Activated CD8-positive, alpha-beta memory T cell treated with anti-CD3 and anti-CD28 coated beads for 24 hours (primary cell): ENCODE data around the gene IQCF2.
"Not testable (repeated sequence)": the region's sequence is repeated elsewhere in the genome, so short reads cannot be mapped to it uniquely, and the experiment has no call there.

Source experiments
- DNase-seq: peaks from one replicate; pipeline ENCODE4 v3.0.0-alpha.2; 2020

The IQCF2 gene

DNA sequence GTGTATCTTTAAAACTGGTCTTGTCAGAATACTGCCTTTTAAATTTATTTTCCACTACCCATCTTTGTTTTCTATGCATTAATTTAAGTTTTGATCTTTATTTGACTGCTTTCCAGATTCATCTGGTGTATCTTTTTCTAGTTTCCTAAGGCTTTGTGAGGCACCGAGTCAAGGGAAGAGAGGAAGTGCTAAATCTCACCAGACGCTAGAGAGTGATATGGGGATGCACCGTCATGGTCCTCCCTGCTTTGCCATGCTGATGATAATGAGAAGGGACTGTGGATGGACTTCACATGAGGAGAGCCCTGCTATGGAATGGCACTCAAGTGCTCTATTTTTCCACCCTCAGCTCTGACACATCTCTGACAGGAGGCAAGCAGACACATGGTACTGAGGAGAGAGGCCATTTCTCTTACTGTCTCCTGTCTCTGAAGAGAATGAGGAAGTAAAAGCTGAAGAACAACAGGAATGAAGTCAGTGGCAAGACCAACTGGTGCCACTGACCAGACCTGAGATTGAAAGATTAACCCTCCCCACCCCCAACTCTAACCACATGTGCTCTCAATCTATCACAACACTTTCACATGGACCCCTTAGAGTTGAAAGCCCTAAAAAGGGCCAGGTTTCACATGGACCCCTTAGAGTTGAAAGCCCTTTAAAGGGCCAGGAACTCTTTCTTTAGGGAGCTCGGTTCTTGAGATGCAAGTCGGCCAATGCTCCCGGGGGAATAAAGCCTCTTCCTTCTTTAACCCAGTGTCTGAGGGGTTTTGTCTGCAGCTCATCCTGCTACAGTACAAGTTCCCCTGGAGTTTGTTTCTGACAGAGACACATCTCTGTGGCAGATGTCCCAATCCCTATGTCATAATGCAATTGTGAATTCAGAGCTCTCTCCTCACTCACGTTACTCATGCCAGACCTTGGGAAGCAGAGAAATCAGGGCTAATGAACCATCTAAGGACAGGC, at the start of gene IQCF2:
Gene IQCF2 (plus strand): TSS at position 913 of the 963 bp plus-strand sequence. CDS start 52 bp downstream, outside the sequence.
- DNase-seq, result no peak

DNA sequence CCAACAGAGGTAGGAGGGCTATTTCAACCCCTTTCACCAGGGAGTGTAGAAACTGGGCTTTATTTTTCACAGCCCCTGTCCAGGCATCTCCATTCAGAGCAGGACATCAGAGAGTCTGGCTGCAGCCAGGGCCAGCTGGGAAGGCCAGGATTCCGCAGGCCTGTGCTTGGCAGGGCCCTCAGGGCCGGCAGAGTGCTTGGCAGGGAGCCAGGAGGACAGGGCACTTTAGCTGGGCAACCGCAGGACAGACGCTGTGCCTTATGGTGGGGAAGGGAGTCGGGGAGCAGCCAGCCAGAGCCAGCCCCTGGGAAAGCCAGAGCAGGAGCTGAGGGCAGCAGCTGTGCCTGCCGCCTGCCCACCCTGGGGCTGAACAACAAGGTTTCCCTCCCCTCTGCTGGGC, 47.9 kb upstream of the IQCF2 start:
- DNase-seq, result no peak

GRCh38 chr3:51814034-51814433, 47.4 kb upstream of the IQCF2 start:
- DNase-seq, result no peak

GRCh38 chr3:51815614-51816013, 45.8 kb upstream of the IQCF2 start:
- DNase-seq, result no peak

DNA sequence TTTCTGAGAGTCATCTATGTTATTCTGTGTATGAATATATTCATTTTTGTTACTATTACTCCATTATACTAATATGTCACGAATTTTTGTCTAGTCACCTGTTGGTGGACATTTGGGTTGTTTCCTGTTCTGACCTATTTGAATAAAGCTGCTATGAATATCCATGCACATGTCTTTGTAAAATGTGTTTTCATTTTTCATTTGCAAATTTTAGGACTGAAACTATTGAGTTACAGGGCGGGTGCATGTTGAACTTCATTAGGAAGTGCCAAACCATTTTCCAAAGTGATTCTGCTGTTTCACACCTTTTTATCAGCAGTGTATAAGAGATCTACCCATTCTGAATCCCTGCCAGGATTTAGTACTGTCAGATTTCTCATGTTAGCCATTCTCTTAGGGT, 44.7 kb upstream of the IQCF2 start:
- DNase-seq, result no peak

- no peak for DNase-seq
Measured at GRCh38 chr3:51817375-51817774, 44.0 kb upstream of the IQCF2 start.

DNA sequence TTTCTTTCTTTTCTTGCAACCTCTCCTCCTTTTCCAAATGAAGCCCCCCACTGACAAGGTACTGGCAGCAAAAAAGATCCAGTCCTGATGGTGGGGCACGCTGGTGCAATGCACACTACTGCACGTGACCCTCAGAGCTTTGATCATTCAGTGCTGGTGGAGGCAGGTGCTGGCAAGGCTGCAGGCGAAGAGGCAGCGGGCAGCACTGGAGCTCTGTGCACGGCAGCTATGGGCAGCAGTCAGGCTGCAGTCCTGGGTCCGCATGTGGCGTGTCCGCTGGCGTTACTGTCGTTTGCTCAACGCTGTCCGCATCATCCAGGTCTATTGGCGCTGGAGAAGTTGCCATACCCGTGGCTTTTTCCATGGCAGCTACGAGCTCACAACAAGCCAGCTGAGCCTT, 42.3 kb upstream of the IQCF2 start:
- DNase-seq, result no peak

DNA sequence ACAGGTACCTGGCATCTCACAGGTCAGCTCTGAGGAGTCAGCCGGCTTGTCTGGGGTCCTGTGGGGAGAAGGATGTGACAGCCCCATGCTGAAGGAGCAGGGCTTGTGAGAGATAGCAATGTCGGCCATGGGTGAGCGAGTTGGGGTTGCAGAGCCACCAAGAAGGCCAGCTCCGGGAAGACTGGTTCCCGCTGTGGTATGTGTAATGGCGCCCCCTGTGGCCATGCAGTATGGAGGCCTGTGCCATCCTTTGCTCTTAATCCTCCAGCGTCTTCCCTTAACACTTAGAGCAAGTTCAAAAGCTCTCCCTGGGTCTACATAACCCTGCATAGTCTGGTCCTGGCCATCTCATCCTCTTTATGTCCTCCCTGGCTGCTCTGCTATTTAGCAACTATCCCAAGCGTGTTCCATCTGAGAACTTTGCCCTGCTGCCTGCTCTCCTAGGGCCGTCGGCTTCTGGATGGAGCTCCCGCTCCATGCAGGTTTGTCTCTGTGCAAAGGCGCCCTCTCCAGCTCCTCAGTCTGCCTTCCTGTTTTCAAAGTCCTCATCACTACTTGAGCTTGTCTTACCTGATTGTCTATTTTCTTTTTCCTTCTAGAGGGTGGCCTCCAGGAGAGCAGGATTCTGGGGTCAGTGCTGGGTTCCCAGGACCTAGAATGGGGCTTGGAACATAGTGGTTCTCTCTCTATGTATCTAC, 41.6 kb upstream of the IQCF2 start:
- no peak for DNase-seq

GRCh38 chr3:51828297-51828696, 33.1 kb upstream of the IQCF2 start:
- DNase-seq, result no peak

GRCh38 chr3:51830345-51830744, 31.1 kb upstream of the IQCF2 start:
- no peak for DNase-seq

GRCh38 chr3:51830836-51831385, 30.5 kb upstream of the IQCF2 start:
- no peak for DNase-seq

- no peak for DNase-seq
Measured at GRCh38 chr3:51836606-51837005, 24.8 kb upstream of the IQCF2 start.

DNA sequence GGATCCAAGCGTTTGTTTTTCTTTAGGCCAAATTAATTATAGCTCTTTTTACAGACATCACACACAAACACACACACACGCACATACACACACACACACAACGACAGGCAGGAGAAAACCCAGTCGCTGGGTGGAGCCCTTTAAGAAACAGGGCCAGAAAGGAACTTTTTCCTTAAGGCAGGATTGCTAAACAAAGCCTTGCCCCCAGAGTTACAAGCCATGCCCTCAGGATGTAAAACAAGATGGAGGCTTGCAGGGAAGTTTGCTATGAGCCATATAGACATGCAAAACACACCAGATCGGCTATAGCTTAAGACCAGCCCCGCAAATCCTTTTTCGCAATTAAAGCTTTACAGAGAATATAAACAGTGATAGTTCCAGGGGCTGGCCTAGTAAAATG, 16.3 kb upstream of the IQCF2 start:
- no peak for DNase-seq

GRCh38 chr3:51855411-51855810, 6.0 kb upstream of the IQCF2 start:
- DNase-seq, result not testable (repeated sequence)

DNA sequence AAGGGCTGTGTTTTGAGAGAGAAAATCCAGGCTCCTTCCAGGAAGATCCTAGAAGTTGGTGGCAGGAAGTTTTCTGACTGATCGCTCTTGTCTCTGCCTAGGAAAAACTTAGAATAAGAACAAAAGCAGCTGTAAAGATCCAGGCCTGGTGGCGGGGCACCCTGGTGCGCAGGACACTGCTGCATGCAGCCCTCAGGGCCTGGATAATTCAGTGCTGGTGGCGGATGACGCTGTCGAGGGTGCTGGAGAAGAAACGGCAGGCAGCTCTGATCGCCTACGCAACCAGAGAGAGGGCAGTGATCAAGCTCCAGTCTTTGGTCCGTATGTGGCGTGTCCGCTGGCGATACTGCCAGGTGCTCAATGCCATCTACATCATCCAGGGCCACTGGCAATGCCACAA, 1.5 kb downstream of the IQCF2 start:
- no peak for DNase-seq

GRCh38 chr3:51868896-51869295, 7.5 kb downstream of the IQCF2 start:
- not testable (repeated sequence) for DNase-seq

GRCh38 chr3:51869304-51869703, 7.9 kb downstream of the IQCF2 start:
- no peak for DNase-seq

DNA sequence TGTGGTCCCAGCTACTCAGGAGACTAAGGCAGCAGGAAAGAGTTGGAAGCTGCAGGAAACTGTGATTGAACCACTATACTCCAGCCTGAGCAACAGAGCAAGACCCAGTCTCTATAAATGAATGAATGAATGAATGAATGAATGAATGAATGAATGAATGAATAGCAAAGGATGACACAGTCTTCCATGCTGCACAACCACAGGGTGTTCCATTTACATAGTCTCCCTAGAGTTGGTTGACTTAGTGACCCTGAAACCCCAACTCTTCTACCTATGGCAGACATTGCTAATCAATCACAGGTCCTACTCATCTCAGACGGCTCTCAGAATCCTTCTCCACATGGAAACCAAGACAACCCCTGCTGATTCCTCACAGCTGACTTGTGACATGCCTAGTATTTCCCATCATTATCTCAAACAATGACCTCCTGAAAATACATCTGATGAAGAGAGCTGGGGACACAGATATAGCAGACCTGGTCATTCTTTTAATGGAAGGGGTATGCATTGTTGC, 11.9 kb downstream of the IQCF2 start:
- DNase-seq, result no peak

DNA sequence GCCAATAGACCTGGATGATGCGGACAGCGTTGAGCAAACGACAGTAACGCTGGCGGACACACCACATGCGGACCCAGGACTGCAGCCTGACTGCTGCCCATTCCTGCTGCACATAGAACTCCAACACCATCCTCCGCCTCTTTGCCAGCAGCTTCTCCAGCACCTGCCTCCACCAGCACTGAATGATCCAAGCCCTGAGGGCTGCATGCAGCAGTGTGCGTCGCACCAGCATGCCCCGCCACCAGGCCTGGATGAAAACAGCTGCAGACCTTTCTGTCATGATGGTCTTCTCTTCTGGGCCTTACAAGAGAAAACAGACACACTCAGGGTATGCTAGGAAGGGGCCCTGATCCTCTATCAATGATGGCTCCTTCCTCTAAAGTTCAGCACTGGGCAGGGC, 12.5 kb downstream of the IQCF2 start:
- no peak for DNase-seq

GRCh38 chr3:51874411-51874810, 13.0 kb downstream of the IQCF2 start:
- DNase-seq, result no peak

GRCh38 chr3:51874889-51875288, 13.5 kb downstream of the IQCF2 start:
- DNase-seq, result no peak

- no peak for DNase-seq
Measured at GRCh38 chr3:51875501-51875900, 14.1 kb downstream of the IQCF2 start, which contains the start of gene IQCF5. IQCF5 (minus strand) TSS chr3:51875601; CDS start chr3:51875531, 70 bp downstream.

DNA sequence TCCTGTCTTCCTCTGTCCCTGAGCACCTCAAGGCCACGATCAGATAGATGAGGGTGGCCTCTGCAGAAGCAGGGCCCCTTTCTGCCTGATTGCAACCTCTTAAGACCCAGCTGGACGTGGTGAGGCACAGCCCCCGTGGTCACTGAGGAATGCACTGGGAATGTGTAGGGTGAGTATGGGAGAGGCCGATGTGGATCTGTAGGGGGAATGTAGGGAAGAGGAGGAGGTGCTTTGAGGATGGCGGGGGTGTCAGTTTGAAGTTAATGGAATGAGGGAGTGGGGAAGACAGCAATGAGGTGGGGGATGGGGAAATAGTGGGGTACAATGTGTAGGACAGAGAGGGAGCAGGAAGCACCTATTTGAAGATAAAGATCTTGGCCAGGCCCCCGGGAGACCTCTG, 14.8 kb downstream of the IQCF2 start:
- no peak for DNase-seq
